H54 (cell line): ENCODE results near the gene HAGH.

Experiments used
- DNase-seq: peaks from one replicate; pipeline ENCODE4 v3.0.0; 2011; ENCODE audit warnings: low spot score, mixed read lengths; ENCODE audit not compliant: insufficient read length
- FAIRE-seq: peaks from 3 replicates; lab custom pipeline; 2011; peaks lifted over from hg19 to GRCh38; lab: Jason Lieb, UNC
- POLR2A ChIP-seq: IDR thresholded peaks from 2 replicates; pipeline ENCODE4 v1.6.1; 2011; ENCODE audit warnings: low read depth, mild to moderate bottlenecking, low read length

Gene HAGH

GRCh38 chr16:1764971-1765370 lies 61.7 kb downstream of the HAGH start:
- no peak for FAIRE-seq
- no peak for TF ChIP-seq POLR2A
- no peak for DNase-seq

GRCh38 chr16:1763521-1764511 lies 62.8 kb downstream of the HAGH start:
- no peak for FAIRE-seq
- no peak for DNase-seq
- TF ChIP-seq POLR2A = no peak

GRCh38 chr16:1762879-1763520 lies 63.6 kb downstream of the HAGH start:
- no peak for TF ChIP-seq POLR2A
- DNase-seq (no peak), FAIRE-seq (no peak)

GRCh38 chr16:1762196-1762878 lies 64.3 kb downstream of the HAGH start:
- no peak for TF ChIP-seq POLR2A

GRCh38 chr16:1761751-1762150 lies 64.9 kb downstream of the HAGH start:
- DNase-seq (no peak), FAIRE-seq (no peak)
- TF ChIP-seq POLR2A = no peak

More at GRCh38 chr16:1762196-1762878, 64.3 kb downstream of the HAGH start:
- DNase-seq (no peak), FAIRE-seq (no peak)

GRCh38 chr16:1760911-1761310 lies 65.7 kb downstream of the HAGH start:
- no peak for TF ChIP-seq POLR2A
- FAIRE-seq = no peak
- DNase-seq = no peak

- FAIRE-seq = no peak
- no peak for TF ChIP-seq POLR2A
- DNase-seq = no peak
Measured at GRCh38 chr16:1759511-1759910, 67.1 kb downstream of the HAGH start.

GRCh38 chr16:1758923-1759322 lies 67.7 kb downstream of the HAGH start:
- DNase-seq (no peak), FAIRE-seq (no peak)
- no peak for TF ChIP-seq POLR2A

- DNase-seq (no peak), FAIRE-seq (no peak)
- TF ChIP-seq POLR2A = no peak
Measured at GRCh38 chr16:1757714-1758461, 68.7 kb downstream of the HAGH start.
